HG02884 (cell line): ENCODE results near the gene PEX13.

Experiments
- ATAC-seq: cut with Tn5 transposase; IDR thresholded peaks from one replicate; pipeline ENCODE4 v1.9.1; 2021; ENCODE audit warnings: mild to moderate bottlenecking, moderate library complexity; ENCODE audit not compliant: unreplicated experiment

Gene PEX13

DNA sequence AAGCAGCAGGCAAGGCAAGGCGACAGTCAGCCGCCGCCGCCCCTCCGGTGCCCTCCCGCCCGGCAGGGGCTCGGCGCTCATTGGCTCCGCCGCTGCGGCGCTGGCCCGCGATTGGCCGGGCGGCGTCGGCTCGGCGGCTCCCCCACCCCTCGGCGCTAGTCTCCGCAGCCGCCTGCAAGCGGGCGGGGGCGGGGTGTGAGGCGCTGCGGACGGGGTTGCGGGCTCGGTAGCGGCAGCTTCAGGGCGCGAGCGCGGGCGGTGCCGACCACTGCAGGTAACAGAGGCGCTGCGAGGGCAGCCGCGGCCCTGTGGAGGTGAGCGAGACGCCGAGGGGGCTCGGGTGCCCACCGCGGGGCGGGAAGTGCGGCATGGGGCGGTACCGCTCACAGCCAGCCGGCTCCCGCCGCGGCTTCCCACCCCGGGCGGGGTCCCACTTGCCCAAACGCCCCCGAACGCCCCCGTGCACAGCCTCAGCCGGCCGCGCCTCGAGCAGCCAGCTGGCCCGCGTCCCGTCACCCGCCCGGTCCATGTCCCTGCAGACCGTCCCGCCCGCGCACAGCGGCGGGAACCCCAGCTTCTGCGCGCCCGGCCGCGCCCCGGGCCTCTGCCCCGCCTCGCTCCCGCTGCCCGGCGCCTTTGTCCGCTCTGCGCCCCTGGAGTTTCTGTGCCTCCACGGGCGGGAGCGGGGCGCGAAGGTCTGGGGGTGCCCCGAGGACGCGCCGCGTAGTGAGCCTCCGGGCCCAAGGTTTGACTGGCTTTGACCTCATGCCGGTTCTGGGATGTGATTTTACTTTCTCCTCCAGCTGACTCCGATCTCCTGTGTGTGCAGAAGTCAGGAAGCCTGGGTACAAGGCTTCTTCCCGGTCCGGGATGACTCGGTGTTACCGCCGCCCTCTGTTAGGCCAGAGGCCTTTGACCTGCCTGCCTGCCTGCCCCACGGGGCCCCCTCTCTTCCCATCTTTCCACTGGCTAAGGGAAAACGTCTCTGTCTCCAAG, 48.5 kb downstream of the PEX13 start, which contains the start of gene SANBR:
Gene SANBR, plus strand, starts transcription at position 158 of the 996 bp plus-strand sequence. CDS start 4,480 bp downstream, outside the sequence.
- peak; percentile 93 for ATAC-seq

DNA sequence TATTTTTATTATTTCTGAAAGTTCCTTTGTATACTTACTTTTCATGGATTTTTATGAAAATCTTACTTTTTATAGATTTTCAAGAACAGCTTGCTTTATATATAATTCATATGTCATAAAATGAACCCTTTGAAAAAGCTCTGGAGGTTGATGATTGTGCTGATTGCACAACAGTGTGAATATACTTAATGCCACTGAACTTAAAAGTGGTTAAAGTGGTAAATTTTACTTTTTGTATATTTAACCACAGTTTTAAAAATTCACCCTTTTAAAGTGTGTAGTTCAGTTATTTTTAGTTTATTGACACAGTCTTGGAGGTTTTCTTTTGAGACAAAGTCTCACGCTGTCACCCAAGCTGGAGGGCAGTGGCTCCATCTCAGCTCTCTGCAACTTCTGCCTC, 56.6 kb downstream of the PEX13 start:
- no peak for ATAC-seq

GRCh38 chr2:61085883-61086282, 68.4 kb downstream of the PEX13 start:
- ATAC-seq, result no peak

DNA sequence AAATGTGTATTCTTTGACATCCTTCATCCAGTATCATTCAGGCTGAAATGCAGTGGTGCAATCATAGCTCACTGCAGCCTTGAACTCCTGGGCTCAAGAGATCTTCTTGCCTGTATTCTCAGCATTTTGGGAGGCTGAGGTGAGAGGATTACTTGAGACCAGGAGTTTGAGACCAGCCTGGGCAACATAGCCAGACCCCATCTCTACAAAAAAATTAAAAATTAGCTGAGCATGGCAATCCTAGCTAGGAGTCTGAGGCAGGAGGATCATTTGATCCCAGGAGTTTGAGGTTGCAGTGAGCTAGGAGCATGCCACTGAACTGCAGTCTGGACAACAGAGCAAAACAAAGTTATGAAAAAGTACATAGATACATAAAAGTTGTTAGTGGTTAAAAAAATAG, 72.3 kb downstream of the PEX13 start:
- no peak for ATAC-seq

GRCh38 chr2:61090386-61090921, 72.9 kb downstream of the PEX13 start:
- no peak for ATAC-seq

DNA sequence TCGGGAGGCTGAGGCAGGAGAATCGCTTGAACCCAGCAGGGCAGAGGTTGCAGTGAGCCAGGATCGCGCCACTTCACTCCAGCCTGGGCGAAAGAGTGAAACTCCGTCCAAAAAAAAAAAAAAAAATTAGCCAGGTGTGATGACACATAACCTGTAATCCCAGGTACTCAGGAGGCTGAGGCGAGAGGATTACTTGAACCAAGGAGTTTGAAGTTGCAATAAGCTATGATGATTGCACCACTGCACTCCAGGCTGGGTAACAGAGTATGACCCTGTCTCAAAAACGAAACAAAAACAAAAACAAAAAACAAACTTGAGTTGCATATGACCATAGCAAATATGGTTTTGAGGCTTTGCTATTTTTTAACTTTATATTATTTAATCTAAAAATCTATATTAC, 74.0 kb downstream of the PEX13 start:
- ATAC-seq, result no peak

DNA sequence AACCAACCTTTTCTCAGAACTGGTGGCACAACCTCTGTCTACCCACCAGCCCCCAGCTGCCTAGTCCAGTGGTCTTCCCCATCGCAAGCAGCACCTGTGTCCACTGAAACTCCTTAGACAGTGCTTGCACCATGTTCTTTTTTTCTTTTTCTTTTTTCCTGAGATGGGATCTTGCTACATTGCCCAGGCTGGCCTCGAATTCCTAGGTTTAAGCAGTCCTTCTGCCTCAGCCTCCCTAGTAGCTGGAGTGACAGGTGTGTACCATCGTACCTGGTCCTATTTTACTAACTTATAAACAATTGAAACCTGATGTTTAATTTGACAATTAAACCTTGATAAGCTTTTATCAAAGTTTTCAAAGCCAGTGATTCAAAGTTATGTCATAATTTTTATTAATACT, 78.9 kb downstream of the PEX13 start:
- ATAC-seq, result no peak

DNA sequence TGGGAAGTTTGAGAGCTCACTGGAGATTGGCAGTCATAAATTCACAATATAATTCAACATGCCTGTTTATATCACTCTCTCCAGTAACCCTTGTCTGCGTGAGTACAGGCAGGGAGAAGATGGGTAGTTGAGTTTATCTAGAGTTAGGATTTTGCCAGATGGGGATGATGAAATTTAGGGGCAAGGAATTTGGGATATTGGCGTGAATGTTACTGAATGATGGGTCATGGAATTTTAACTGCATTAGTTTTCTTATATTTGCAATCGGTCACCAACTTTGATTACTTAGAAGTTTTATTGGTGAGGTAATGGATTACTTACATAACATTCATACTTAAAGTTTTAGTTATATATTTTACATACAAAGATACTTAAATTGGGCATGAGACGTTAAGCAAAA, 83.3 kb downstream of the PEX13 start:
- ATAC-seq, result no peak
